Heart left ventricle (tissue), 16 donors: ENCODE results near the gene TARBP2. TPM values are rescaled to one million over a fixed set of nuclear protein-coding genes. Genes with fewer than 3 reads are reported as not detected.

Experiments used
- ATAC-seq, 4 donors: fragments of 200-7000 bp; cut with Tn5 transposase; one replicate each; pipeline ENCODE4 v1.9.1; 2020 to 2022; ENCODE audit warnings: moderate library complexity in 4 of 4, mild to moderate bottlenecking in 3 of 4, moderate number of reproducible peaks in 1 of 4
- DNase-seq, 5 donors: peaks; one replicate each; pipeline ENCODE4 v3.0.0-alpha.2; 2020
- H3K27ac ChIP-seq, 12 donors: fragments of 200-600 bp; sonication (generic) in 4 of 12; one replicate each; pipeline versions ENCODE4 v1.5.0 to v1.8.0; 2016 to 2022; ENCODE audit warnings: mild to moderate bottlenecking in 2 of 12
- H3K27me3 ChIP-seq, 9 donors: fragments of 200-600 bp; sonication (generic) in 2 of 9; one replicate each; pipeline versions ENCODE4 v1.5.1 to v1.8.0; 2016 to 2022; ENCODE audit warnings: mild to moderate bottlenecking in 3 of 9
- H3K36me3 ChIP-seq, 9 donors: fragments of 200-600 bp; sonication (generic) in 2 of 9; one replicate each; pipeline versions ENCODE4 v1.5.0 to v1.8.0; 2018 to 2022; ENCODE audit warnings: mild to moderate bottlenecking in 2 of 9
- H3K4me1 ChIP-seq, 12 donors: fragments of 200-600 bp; sonication (generic) in 4 of 12; one replicate each; pipeline versions ENCODE4 v1.5.0 to v1.8.0; 2016 to 2022; ENCODE audit warnings: mild to moderate bottlenecking in 3 of 12
- H3K4me3 ChIP-seq, 12 donors: fragments of 200-600 bp; sonication (generic) in 4 of 12; one replicate each; pipeline versions ENCODE4 v1.5.0 to v1.8.0; 2017 to 2022; ENCODE audit warnings: mild to moderate bottlenecking in 9 of 12, moderate library complexity in 4 of 12
- H3K9me3 ChIP-seq, 12 donors: fragments of 200-600 bp; sonication (generic) in 4 of 12; one replicate each; pipeline versions ENCODE4 v1.5.0 to v1.8.0; 2016 to 2022; ENCODE audit warnings: mild to moderate bottlenecking in 1 of 12
- POLR2A ChIP-seq, 2 donors: fragments of 450-650 bp; IDR thresholded peaks; one replicate each; pipeline ENCODE4 v1.6.1; 2017; ENCODE audit warnings: antibody characterized with exemption in 2 of 2, mild to moderate bottlenecking in 2 of 2, moderate library complexity in 2 of 2
- WGBS, 4 donors: extraction: QIAGEN DNeasy Blood & Tissue Kit in 2 of 4; methylation state at CpG; one replicate each; pipeline versions ENCODE4 v1.1.5 to v1.1.7; 2013 to 2018; 5-methylcytosine and 5-hydroxymethylcytosine counted together
- intact Hi-C, 10 donors: fragments of 100-400 bp; cut with DNase I; formaldehyde crosslinking; loops; one replicate each; pipeline versions ENCODE4 v1.11.1 to v1.14.2; 2022
- polyA plus RNA-seq, 2 donors: library from polyadenylated mRNA; stranded (reverse); fragments of 200-250 nt; gene quantifications; one replicate each; pipeline ENCODE4 v1.2.3, GENCODE V29; 2013
- total RNA-seq, 9 donors: library from RNA; depleted of rRNA in 2 of 9; stranded (reverse); fragments of >200 nt in 2 of 9; fragmentation: NEBNext Ultra II Directional in 3 of 9; extraction: Animal tissue kit (Norgen Biotek cat#: 25700) in 3 of 9; gene quantifications; one replicate each; pipeline versions ENCODE4 v1.1.0 to v1.2.4, GENCODE V29; 2016 to 2023
- TF ChIP-seq, protein P1 (sequence below), 12 donors: fragments of 200-600 bp; sonication (generic) in 4 of 12; IDR thresholded peaks; one replicate each; pipeline versions ENCODE4 v1.5.0 to v1.8.0; 2018 to 2022; ENCODE audit warnings: antibody characterized with exemption in 12 of 12, mild to moderate bottlenecking in 5 of 12
- donor health status: ischemic (EF 13 %, LVEDD 7.1; RV severe dilation, severe dysfunction).
- donor health status: healthy with polysubstance abuse.
- donor health status: DM: no; HTN: yes; CAD: no.
- donor health status: DM: no; HTN: no; CAD: no.
- donor health status: ischemic (EF 25% LVEDD 6.9; RV normal size, moderate dysfunction).
- donor health status: ischemic (EF 25% LVEDD 5.7; RV mildly dilated, moderate dysfunction).
- donor health status: healthy.
- donor health status: DM: yes; HTN: yes; CAD: no.
- donor health status: ischemic (EF 35%, LVEDD 5.7; RV mildly dilated, moderate dysfunction).
- donor health status: nonischemic (EF 11% LVEDD 7.7; RV severe dilation, severe dysfunction).
- donor health status: DM: yes; HTN: yes; CAD: no.
- donor health status: PGD.
- donor health status: ischemic (EF 29% LVEDD 5.4; RV normal size, mild dysfunction).
- donor health status: nonischemic (EF 23%, LVEDD 6.1; RV moderate dilation, normal function).

Gene TARBP2
- total and polyA plus RNA-seq, 11 donors = 7.8 to 23.5 (median 11.9) TPM

DNA sequence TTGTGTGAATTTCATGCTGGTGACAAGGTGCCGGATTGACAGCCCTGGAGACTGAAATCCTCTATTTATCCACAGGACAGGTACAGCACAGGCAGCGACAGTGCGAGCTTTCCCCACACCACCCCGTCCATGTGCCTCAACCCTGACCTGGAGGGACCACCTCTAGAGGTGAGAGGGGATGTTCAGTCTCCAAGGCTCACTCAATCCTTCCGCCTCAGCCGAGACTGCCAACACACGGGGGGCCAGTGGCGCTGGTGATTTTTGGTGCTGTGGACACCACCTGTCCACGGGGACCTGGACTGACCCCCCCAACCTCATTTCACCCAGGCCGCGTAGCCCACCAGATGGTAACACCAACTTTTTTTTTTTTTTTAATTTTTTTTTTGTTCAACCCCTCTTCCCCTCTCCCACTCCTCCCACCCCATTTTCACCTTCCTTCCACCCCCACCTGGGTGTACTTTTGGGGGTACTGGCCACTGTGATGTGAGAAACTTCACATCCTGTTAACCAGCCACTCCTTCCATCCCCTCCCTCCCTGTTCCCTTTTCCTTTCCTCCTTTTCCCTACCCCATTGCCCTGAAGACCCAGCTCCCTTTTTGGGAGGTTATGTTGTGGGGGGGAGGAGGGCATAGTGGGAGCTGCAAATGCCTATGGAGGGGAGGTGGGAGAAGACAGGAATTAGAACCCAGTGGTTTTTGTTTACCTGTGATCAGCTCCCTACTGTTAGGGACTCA lies 36.2 kb upstream of the TARBP2 start:
- Histone ChIP-seq H3K4me3 (no peak overlapping the region), H3K4me1 (peaks cover 2 to 82% (median 56%) of the 10 kb centered on the region in 12 donors), H3K9me3 (no peaks in the 10 kb centered on the region), H3K27ac (peak overlapping the region in 4 of 12 donors; percentile 2 to 60 (median 36)), H3K36me3 (peaks cover 8 to 100% (median 100%) of the 10 kb centered on the region in 9 donors), H3K27me3 (no peaks in the 10 kb centered on the region)
- TF ChIP-seq, protein P1, sequence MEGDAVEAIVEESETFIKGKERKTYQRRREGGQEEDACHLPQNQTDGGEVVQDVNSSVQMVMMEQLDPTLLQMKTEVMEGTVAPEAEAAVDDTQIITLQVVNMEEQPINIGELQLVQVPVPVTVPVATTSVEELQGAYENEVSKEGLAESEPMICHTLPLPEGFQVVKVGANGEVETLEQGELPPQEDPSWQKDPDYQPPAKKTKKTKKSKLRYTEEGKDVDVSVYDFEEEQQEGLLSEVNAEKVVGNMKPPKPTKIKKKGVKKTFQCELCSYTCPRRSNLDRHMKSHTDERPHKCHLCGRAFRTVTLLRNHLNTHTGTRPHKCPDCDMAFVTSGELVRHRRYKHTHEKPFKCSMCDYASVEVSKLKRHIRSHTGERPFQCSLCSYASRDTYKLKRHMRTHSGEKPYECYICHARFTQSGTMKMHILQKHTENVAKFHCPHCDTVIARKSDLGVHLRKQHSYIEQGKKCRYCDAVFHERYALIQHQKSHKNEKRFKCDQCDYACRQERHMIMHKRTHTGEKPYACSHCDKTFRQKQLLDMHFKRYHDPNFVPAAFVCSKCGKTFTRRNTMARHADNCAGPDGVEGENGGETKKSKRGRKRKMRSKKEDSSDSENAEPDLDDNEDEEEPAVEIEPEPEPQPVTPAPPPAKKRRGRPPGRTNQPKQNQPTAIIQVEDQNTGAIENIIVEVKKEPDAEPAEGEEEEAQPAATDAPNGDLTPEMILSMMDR (IDR thresholded peaks at IDR 0.05) = no peak
- no peak for TF ChIP-seq POLR2A (IDR thresholded peaks at IDR 0.05)
- intact Hi-C loops = loop anchor here in 1 of 10 donors (5.0 kb wide), 1 partner anchor 32 kb away; the partner anchor contains the start of gene MAP3K12
- no peak for DNase-seq
- WGBS, 4 donors = 80 to 91% (median 85%) methylated on average over 11 of the region's 11 CpGs
- ATAC-seq = no peak

DNA sequence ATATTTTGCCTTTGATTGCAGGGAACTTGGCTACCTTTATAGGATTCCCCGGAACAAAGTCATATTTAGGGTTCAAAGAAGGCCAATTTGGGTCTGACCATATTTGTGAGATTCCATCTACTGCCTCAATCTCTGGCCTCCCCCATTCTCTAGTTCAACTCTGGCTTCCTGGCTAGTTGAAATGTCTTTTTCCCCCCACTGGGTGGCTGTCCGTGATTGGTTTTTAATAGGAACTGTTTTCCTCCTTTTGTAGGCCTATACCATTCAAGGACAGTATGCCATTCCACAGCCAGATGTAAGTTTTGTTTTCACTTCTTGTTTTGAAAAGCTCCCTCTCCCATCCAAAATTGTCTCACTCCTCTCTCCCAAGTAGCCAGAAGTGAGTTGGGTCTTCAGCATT lies 35.4 kb upstream of the TARBP2 start:
- peaks cover 8 to 100% (median 100%) of the 10 kb centered on the region in 9 donors for H3K36me3 ChIP-seq
- H3K4me1 ChIP-seq = peaks cover 5 to 82% (median 54%) of the 10 kb centered on the region in 12 donors
- intact Hi-C loops = no loop called here
- TF ChIP-seq, protein P1 (IDR thresholded peaks at IDR 0.05) = no peak
- TF ChIP-seq POLR2A (IDR thresholded peaks at IDR 0.05) = no peak
- ATAC-seq (no peak), DNase-seq (no peak)
- H3K27me3 ChIP-seq = no peaks in the 10 kb centered on the region
- H3K27ac ChIP-seq = peak overlapping the region in 9 of 12 donors; percentile 2 to 60 (median 42)
- WGBS, 4 donors = 46 to 56% (median 54%) methylated on average over 2 of the region's 2 CpGs
- H3K4me3 ChIP-seq = no peak overlapping the region
- H3K9me3 ChIP-seq = no peaks in the 10 kb centered on the region

- Histone ChIP-seq H3K4me1 (peaks cover 6 to 78% (median 48%) of the 10 kb centered on the region in 12 donors), H3K27ac (peak overlapping the region in 7 of 12 donors; percentile 8 to 60 (median 42)), H3K9me3 (no peaks in the 10 kb centered on the region), H3K4me3 (no peak overlapping the region), H3K36me3 (peaks cover 8 to 100% (median 100%) of the 10 kb centered on the region in 9 donors), H3K27me3 (no peaks in the 10 kb centered on the region)
- TF ChIP-seq, protein P1 (IDR thresholded peaks at IDR 0.05) = no peak
- no peak for TF ChIP-seq POLR2A (IDR thresholded peaks at IDR 0.05)
- no peak for DNase-seq
- peak in 2 of 4 donors; percentile 2 to 13 for ATAC-seq
- intact Hi-C loops = no loop called here
- WGBS, 4 donors = 52 to 58% (median 55%) methylated on average over 4 of the region's 4 CpGs
Measured at GRCh38 chr12:53466640-53467039, 34.4 kb upstream of the TARBP2 start.

GRCh38 chr12:53467082-53467481 lies 34.0 kb upstream of the TARBP2 start:
- H3K36me3 ChIP-seq = peaks cover 4 to 100% (median 100%) of the 10 kb centered on the region in 9 donors
- intact Hi-C loops = no loop called here
- DNase-seq = no peak
- peak overlapping the region in 3 of 12 donors; percentile 38 to 54 (median 46) for H3K27ac ChIP-seq
- no peak overlapping the region for H3K4me3 ChIP-seq
- ATAC-seq = peak in 2 of 4 donors; percentile 36 to 39
- H3K4me1 ChIP-seq = peaks cover 5 to 77% (median 46%) of the 10 kb centered on the region in 12 donors
- H3K27me3 ChIP-seq = no peaks in the 10 kb centered on the region
- H3K9me3 ChIP-seq = no peaks in the 10 kb centered on the region
- 57 to 67% (median 62%) methylated on average over 5 of the region's 5 CpGs for WGBS, 4 donors
- no peak for TF ChIP-seq POLR2A (IDR thresholded peaks at IDR 0.05)
- TF ChIP-seq, protein P1 (IDR thresholded peaks at IDR 0.05) = no peak
